CD4-positive, alpha-beta T cell treated with Interferon alpha-2 for 1 hour (primary cell): ENCODE measurements around the gene ABRACL.
"Not testable (repeated sequence)": the region's sequence is repeated elsewhere in the genome, so short reads cannot be mapped to it uniquely, and the experiment has no call there.

Source experiments
- DNase-seq, 2 donors: peaks; one replicate each; pipeline ENCODE4 v3.0.0-alpha.2; 2020 to 2022

Gene ABRACL

DNA sequence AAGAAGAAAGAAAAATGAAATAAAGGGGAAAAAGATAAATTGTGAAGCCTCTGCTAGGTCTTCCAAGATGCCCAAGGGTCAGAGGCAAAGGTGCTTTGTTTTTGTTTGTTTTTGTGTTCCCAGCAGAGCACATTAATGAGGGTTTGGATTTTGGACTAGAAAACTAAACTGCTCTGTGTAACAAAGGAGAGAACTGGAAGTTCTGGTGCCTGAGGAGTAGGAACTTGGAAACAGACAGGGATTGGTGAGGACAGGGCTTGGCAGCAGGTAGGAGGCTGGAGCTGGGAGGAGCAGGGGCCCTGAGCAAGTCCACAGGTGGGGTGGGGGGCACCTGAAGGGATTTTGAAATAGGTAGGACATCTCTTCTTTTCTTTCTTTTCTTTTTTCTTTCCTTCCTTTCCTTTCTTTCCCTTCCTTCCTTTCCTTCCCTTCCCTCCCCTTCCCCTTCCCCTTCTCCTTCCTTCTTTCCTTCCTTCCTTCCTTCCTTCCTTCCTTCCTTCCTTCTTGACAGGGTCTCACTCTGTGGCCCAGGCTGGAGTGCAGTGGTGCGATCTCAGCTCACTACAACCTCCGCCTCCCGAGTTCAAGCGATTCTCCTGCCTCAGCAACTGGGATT lies 15.3 kb upstream of the ABRACL start:
- no peak for DNase-seq

DNA sequence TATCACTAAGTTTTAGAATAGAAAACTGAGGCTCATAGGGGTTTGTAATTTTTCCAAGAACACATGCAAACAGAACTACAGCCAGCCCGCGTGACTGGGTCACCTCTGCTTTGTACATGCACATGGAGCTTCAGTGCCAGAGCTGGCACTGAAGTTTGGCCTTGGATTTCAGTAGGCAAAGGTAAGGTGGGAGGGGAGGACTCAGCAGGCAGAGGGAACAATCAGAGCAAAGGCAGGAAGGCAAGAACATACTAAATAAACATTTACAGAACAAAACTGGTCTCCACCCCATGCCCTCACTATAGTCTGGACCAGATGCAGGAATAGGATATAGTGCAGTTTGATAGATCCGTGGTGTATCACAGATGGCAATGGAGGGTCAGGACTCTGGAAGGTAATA lies 13.6 kb upstream of the ABRACL start:
- no peak for DNase-seq

DNA sequence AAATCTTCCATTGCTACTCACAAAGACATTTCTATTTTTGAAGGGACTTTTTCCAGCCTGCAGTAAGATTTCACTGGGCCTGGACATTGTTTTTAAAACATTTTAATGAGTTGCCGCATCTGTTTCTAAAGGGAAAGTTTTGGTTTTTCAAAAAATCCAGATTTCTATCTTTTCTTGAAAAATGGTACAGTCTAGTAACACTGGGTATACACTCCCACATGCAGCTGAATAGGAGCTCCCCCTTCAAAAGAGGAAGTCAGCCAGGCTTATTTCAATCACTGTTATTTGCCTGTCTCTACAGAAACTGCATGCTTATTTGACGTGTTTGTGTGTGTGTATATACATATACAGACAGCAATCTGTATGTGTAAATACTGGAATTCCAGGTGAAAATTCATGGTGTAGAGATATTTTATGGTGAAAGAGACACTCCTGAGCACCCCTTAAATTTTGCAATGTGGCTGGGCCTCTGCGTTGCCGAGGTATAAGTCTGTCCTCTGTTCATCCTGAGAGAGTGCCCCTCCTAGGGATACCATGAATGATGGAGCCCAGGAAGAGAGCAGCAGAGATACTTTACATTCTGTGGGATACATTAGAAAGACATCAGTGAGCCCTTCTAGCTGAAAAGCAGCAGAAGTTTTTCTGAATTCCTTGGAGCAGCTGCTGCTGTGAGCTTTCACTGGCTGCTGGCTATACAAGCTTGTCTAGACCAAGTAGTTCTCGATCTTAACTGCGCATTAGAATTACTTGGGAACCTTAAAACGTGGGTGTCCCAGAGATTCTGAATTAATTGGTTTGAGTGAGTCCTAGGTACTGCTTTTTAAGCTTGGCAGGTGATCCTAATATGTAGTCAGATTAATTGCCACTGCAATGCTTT lies 12.0 kb upstream of the ABRACL start:
- no peak for DNase-seq

DNA sequence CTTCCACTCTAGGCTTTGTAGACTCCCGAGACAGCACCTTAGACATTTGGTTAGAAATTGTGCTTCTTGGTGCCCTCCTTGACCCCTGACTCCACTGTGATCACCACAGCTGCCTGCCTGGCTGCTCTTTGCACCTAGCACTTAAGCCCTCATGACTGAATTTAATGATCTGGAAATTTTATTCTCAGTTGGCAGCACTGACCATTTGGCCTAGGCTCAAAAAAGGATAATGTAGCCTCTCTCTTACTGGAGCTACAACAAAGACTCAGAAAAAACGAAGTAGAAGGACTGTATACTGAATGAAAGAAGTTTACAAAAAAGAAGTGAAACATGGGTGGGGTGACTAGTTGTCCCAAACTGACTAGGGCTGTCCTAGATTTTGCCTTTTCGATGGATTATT lies 11.3 kb upstream of the ABRACL start:
- DNase-seq, result no peak

DNA sequence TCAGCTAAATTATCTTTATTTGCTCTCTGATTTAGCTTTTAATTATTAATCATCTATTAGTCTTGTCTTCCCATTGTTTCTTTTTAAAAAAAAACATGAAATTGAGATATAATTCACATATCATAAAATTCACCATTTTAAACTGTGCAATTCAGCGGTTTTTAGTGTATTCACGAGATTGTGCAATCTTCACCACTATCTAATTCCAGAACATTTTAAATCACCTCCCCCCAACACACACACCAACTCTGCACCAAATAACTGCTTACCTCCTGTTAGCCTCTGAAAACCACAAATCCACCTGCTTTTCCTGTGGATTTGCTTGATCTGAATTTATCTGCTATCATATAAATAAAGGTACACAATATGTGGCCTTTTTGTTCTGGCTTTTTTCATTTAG lies 8.8 kb upstream of the ABRACL start:
- DNase-seq, result no peak

DNA sequence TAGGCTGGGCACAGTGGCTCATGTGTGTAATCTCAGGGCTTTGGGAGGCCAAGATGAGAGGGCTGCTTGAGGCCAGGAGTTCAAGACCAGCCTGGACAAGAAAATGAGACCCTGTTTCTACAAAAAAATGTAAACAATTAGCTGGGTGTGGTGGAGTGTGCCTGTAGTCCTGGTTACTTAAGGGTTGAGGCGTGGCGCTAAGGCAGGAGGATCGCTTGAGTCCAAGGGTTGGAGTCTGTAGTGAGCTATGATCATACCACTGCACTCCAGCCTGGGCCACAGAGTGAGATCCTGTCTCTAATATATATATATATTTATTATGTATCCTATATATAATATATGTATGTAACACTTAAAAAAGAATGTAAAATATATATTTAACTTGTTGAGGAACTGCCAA lies 7.9 kb upstream of the ABRACL start:
- no peak for DNase-seq

DNA sequence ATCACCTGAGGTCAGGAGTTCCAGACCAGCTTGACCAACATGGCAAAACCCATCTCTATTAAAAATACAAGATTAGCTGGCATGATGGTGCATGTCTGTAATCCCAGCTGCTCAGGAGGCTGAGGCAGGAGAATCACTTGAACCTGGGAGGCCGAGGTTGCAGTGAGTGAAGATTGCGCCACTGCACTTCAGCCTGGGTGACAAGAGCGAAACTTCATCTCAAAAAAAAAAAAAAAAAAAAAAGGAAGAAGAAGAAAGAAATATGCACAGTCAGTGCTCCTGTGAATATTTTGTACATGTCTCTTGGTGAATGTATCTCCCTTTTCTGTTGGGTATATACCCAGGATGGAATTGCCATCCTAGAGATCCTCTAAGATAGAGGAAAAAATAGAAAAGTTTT lies 3.1 kb upstream of the ABRACL start:
- peak in 1 of 2 donors; percentile 14 for DNase-seq

DNA sequence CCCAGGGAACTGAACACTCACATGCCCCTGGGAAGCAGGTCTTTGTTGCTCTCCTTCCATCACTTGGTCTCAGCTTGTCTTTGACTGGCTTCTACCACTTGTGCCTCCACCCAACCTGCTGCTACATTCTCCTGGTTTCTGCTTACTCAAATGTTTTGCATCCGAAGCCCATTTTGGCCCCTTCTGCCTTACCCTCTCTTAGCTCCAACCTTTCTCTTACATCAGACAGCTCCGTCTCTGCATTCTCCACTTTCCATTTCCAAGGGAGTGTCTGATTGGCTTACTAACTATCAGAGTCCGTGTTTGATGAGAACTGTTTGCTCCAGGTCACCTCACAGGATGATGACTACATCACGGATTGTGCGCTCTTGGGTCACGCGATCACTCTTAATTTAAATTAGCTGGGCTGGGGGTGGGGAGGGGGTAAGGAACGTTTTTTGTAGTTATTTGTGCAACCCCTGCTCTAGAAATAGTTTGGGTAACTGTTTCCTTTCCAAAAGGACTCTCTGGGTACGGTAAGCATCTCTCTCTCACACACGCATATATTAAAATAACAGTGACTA lies 844 bp upstream of the ABRACL start:
- DNase-seq, result peak; percentile 15 to 53

DNA sequence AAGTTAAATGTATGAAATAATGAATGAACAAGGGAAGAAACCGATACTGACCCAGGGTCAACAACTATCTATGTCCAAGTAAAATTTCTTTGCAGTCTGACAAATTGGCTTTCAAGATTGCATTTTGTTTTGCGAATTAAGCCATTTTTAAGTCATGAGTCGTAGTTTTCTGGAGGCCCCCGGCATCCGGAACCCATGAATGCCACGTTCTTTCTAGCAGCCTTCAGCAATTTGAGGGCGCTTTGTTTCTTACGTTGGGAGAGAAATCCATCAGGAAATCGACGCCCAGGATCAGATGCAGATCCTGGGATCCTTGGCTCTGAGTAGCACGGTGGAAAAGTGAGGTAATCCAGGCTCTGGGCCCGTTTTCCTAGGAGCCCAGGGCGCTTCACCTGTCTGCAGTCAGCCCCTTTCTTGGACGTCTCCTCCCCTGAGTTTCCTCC lies 309 bp upstream of the ABRACL start:
- no peak for DNase-seq

DNA sequence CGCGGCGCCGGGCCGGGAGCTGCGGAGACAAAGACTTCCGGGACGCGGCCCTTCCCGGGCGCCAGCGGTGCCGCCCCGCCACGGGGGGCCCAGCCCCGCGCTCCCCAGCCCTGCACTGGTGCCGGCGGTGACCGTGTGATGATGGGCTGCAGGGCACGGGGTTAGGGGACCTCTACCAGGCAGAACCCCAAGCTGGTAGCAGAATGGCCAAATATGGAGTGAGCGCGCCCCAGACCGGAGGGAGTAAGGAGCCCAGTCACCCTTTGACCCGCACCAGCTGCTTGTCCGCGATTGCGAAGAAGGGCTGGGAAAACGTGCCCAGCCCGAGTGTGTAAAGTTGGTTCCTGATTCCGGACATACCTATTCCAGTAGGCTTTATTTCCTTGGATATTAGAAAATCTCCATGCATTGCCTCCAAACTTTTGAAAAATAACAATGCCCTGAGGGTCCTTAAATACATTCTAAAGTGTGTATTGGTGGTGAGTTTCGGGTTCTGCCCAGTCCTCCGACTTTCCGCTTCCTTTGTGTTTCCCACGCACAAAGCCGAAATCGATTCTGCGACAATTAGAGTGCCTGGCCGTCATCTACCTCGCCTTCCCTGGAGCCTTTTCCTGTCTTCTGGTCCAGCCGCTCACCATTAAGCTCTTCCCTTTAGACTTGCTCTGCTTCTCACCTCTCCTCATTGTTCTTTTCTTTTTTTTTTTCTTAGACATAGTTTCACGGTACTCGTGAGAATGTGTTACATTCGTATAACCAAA lies 1.1 kb downstream of the ABRACL start:
- peak; percentile 11 to 19 for DNase-seq

DNA sequence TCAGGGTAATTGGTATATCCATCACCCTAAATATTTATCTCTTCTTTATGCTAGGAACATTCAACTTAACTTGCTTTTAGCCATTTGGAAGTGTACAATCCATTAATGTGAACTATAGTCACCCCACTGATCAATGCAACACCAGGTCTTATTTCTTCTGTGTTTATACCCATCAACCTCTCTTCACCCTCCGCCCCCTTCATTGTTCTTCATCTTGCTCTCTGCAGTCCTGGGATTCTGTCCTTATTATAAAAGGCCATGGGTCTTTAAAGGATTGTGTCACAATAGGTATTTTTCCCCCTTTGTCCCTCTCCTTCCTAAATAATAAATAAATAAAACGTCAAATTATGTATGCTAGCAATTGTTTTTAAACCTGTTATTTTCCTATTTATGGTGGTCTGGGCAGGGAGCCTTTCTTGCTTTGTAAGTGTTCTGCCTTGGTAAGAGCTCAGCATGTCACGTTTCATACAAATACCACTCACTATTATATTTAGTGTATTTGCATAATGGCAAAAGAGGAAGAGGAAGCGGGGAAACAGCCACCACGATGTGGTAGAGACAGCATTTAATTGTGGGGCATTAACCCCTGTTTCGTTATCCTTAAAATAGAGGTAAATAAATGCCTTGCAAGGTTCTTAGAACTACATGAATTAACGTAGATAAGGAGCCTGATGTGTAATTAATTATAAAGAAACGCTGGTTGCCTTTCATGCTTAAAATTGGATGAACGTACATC lies 1.9 kb downstream of the ABRACL start:
- DNase-seq, result peak; percentile 23 to 46

DNA sequence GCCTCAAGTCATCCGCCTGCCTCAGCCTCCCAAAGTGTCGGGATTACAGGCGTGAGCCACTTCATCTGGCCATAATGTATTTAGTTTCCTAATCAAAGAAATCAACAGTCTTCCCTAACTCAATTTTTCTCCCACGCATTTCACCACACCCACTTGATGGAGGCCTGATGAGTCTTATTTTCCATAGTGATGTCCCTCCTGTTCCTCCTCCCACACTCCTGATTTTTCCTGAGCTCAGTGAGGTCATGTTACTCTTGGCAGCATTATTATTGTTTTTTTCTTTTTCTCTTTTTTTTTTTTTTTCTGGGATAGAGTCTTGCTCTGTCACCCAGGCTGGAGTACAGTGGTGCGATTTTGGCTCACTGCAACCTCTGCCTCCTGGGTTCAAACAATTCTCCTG lies 8.9 kb downstream of the ABRACL start:
- no peak for DNase-seq

DNA sequence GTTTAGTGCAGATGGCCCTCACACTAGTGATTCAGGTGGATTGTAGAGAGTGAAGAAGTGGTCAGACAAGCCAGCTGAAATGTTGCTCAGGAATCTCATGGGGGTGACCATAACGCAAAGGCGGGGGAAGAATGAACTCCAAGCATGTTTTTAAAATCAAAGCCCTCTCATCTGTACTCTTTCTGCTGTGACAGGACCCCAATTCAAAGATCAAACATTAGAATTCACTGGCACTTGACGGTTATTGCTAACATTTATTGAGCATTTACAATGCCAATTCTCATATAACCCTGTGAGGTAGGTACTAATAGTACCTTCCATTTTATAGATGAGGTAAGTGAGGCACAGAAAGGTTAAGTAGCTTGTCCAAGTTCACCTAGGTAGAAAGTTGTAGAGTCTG lies 15.7 kb downstream of the ABRACL start:
- DNase-seq, result no peak

DNA sequence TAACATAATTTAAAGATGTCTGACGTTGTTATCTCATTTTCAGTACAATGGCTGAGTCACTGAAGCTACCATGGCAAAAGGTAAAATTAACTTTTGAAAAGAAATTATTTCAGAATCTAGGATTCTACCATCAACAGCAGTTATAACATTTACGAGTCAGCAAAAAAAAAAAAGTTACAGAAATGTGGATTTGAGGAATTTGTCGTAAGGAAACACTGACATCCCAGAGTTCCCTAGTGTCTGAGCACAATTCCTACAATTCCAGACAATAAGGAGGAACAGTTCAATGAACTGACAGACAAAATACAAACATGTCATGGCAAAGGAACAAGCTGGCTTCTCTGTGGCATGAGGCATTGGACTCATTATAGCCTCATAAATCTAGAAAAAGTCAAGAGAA lies 19.1 kb downstream of the ABRACL start:
- no peak for DNase-seq

DNA sequence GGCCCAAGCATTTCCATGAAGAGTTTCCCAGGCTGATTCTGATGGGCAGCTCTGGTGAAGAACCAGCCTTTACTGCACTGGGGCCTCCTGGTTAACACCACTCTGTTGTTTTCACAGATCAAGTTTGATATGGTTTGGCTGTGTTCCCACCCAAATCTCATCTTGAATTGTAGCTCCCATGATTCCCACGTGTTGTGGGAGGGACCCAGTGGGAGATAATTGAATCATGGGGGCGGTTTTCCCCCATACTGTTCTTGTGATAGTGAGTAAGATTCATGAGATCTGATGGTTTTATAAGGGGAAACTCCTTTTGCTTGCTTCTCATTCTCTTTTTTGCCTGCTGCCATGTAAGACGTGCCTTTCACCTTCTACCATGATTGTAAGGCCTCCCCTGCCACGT lies 20.4 kb downstream of the ABRACL start:
- not testable (repeated sequence) for DNase-seq

DNA sequence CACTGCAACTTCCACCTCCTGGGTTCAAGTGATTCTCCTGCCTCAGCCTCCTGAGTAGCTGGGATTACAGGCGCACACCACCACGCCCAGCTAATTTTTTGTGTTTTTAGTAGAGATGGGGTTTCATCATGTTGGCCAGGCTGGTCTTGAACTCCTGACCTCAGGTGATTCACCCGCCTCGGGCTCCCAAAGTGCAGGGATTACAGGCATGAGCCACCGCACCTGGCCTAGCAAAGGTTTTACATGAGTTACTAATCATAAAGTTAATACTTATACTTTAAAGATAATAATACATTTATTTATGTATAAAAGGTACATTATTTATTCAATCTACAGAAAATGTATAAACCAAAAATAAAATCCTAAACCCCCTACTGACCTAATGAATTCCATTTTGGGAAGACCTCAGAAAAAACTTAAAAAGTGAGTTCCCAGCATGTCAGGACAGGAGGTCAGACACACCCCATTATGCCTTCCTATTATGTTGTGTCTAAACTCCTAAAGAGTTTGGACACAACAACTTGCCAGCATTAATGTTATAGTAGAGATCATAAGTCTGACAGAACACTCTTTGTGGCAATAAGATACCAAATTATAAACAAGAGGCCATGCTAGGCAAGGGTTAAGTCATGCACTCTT lies 21.7 kb downstream of the ABRACL start:
- not testable (repeated sequence) for DNase-seq

DNA sequence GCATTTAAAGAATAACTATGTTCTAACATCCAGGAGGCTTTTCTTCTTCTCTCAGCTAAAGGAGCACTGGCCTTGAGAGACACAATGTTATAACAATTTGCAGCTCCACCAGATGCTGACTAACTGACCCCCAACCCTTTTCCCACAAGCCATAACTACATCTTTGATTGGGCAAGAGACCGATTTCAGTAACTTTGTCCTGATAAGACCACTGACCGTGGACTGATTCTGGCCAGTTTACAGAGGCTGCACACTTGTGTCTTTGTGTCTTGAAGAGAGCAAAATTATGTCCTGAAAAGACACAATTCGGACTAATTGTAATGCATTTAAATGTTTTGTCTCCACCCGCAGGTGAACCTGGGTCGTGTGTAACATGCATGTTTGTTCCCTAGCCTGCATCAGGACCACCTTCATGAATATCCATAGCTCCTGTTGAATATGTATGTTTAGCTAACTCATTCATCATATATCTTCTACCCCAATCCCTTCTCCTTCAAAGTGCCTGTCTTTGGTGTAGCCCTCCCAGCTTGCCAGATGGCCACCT lies 22.3 kb downstream of the ABRACL start:
- peak in 1 of 2 donors; percentile 14 for DNase-seq

DNA sequence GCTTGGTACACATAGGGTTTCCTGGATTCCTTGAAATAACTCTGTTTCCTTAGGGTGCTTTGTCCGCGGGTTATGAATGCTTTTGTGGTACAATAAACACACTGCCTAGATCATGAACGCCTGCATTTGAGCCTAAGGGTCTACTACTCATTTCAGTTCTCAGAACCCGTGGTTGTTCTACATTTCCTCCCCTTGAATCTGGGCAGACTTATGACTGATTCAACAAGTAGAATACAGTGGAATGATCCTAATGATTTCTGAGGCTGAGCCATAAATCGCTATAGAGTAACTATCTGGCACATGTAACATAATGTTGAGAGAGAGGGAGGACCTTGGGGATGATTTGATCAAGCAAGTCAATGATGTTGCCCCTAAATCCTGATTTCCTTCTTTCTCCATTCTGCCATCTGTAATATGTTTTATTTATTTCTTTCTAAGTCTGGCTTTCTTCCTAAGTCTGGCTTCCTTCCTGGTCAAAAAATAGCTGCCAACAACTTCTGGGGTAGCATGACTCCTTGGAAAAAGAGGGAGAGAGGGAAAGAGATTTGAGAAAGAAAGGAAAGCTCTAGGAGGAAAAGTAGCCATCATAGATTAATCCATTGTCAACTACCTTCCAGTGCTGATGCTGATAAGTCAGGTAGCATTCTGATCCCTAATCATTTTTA lies 23.0 kb downstream of the ABRACL start:
- no peak for DNase-seq

DNA sequence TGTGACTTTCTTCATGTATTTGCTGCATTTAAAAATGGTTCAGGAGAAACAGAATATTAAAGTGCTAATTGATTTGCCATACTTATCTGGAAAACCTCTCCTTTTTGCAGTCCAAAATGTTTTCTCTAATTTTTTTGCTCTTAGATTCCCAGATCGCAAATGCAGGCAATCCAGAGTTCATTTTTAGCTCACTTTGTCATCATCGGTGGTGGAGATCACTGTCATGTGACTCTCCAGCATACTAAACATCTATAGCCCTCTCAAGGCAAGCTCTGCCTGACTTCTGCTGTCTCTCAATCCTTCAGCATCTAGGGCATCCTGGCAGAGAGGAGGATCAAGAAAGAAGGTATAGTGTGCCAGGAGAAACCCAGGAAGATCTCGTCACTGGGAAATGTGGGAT lies 24.8 kb downstream of the ABRACL start:
- DNase-seq, result no peak

DNA sequence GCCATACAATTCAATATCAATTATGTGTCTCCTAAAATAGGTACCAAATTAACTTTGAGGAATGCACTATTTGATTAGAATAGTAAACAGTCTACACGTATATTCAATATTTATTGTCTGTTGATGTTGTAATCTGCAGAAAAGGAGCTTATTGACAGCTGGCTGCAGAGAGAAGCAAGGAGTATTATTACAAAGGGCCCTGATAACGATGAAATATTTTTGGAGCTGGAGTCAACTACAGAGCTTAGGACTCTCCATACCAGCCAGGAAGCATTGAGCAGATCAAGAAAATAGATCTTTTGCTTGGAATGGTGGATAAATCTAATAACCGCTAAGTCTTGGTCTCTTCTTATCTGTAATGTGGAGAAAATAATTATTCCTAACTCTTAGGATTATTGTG lies 25.5 kb downstream of the ABRACL start:
- DNase-seq, result no peak

DNA sequence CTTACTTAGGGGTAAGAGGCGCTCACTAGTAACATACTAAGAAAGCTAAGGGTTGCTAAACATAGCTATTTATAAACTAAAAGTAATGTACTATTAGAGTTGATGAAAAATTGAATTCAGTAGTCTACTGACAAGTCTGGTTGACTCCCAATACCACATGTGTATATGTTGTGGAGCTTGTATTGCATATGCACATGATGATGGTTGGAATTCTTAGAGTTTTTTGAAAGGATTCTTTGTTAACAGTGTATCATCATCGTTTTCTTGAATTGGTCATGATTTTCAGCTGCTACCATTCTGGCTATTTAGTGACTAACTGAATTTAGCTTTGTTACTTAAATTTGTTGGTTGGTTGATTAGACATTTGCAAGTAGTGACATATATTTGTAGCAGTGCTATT lies 27.2 kb downstream of the ABRACL start:
- no peak for DNase-seq
